HK-2 (cell line): Measurements from ENCODE around the gene EFNA1.

Source experiments
- DNase-seq: peaks from one replicate; pipeline ENCODE4 v3.0.0-alpha.2; 2018; ENCODE audit not compliant: unreplicated experiment

Gene EFNA1

GRCh38 chr1:155174324-155175280, 46.9 kb downstream of the EFNA1 start:
- no peak for DNase-seq

- DNase-seq, result no peak
These were observed 47.7 kb downstream of the EFNA1 start for GRCh38 chr1:155175281-155175926.

GRCh38 chr1:155175927-155176371, 48.3 kb downstream of the EFNA1 start:
- no peak for DNase-seq

- peak; percentile 86 for DNase-seq
These were observed 48.9 kb downstream of the EFNA1 start for GRCh38 chr1:155176544-155177071.

GRCh38 chr1:155177192-155177917, 49.7 kb downstream of the EFNA1 start:
- DNase-seq, result no peak

GRCh38 chr1:155177918-155178281, 50.2 kb downstream of the EFNA1 start:
- no peak for DNase-seq

- no peak for DNase-seq
These were observed 50.9 kb downstream of the EFNA1 start for GRCh38 chr1:155178441-155179111.

- no peak for DNase-seq
These were observed 51.7 kb downstream of the EFNA1 start for GRCh38 chr1:155179112-155180031.

GRCh38 chr1:155181371-155182051, 53.8 kb downstream of the EFNA1 start:
- no peak for DNase-seq

- no peak for DNase-seq
These were observed 54.4 kb downstream of the EFNA1 start for GRCh38 chr1:155182052-155182550.

- no peak for DNase-seq
These were observed 56.1 kb downstream of the EFNA1 start for GRCh38 chr1:155183775-155184221.

- DNase-seq, result no peak
These were observed 56.7 kb downstream of the EFNA1 start for GRCh38 chr1:155184351-155184811.
